ENCODE data around the gene ZACN. TPM values are rescaled to one million over a fixed set of nuclear protein-coding genes. Genes with fewer than 3 reads are reported as not detected.

The ZACN gene
- 0.18 to 0.50 TPM (median 0.40 TPM) in 5 replicates for total RNA-seq (2022; extraction: Qiagen RNA extraction; ENCODE audit: low read depth)

DNA sequence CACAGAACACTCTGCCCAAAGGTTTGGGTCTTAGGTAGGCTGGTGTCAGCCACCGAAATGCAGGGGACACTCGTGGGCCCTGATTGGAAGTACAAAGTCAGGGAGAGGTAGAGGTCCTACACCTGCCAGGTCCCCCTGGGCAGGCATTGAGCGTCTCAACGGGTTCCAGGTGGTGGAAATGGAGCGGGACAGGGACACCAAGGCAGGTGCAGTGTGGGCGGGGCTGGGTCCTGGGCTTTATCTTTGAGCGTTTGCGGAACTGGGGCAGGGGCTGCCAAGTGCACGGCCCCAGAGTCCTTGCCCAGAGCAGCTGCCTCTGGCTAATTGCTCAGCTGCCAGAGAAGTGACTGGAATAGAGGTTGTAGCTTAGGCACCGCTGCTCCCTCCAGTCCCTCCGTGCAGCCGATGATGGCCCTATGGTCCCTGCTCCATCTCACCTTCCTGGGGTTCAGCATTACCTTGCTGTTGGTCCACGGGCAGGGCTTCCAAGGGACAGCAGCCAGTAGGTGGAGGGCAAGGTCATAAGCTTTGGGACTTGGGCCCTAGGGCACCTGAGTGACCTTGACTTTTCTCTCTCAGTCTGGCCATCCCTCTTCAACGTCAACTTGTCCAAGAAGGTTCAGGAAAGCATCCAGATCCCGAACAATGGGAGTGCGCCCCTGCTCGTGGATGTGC lies at the start of gene ZACN:
Gene ZACN, plus strand, starts transcription at position 323 of the 675 bp plus-strand sequence. Its CDS starts 83 bp downstream, at position 406.

DNA sequence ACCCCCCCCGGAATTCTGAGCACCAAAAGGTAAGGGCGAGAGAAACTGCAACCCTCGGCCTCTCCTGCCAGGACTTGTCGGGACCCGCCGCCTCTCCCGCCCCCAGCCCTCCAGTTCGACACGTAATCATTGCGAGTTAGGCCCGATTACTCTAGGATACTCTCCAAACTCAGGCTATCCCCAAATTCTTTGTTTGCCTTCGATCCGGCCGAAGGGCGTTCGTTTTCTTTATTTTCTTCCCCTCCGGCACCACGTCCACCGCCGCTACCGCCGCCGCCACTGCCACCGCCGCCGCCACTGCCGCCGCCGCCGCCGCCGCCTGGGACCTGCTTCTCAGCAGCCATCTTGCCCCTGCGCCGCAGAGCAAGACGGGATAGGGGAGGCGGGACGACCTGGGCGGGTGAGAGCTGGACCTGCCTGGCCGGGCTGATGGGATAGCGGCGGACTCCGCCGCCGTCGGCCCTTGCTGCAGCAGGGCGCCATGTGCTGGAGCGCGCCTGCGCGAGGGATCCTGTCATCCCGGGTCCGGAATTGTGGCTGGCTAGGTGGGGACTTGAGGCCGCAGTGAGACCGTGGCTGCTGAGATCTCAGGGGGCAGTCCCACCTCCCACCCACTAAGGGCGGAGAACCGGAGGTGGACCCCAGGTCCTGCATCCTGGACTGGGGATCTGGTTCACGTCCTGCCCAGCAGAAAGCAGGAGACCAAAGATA lies 6.7 kb upstream of the ZACN start, which contains the start of gene SRP68:
Gene SRP68, minus strand, starts transcription at position 370 of the 711 bp plus-strand sequence. Its CDS starts 26 bp downstream, at position 344.

GRCh38 chr17:76074390-76075363 lies 4.3 kb upstream of the ZACN start, which contains the start of gene GALR2:
GALR2 (plus strand) TSS chr17:76074781; CDS start chr17:76074884, 103 bp downstream.

GRCh38 chr17:76103274-76104139 lies 24.5 kb downstream of the ZACN start, which contains the start of gene EXOC7:
EXOC7 (minus strand) TSS chr17:76103787; CDS start chr17:76103692, 95 bp downstream.

Other genes with a start within 250 kb of the ZACN start
- gene UNC13D, start 234.8 kb upstream of the ZACN start, total RNA-seq (2022; extraction: Qiagen RNA extraction; ENCODE audit: low read depth) = 3.3 to 7.1 TPM (median 6.1 TPM) in 5 replicates
- gene WBP2, start 223.8 kb upstream of the ZACN start, total RNA-seq (2022; extraction: Qiagen RNA extraction; ENCODE audit: low read depth) = 83.3 to 93.3 TPM (median 89.9 TPM) in 5 replicates
- 126 to 197 TPM (median 175 TPM) in 5 replicates for gene TRIM47, start 200.6 kb upstream of the ZACN start, total RNA-seq (2022; extraction: Qiagen RNA extraction; ENCODE audit: low read depth)
- 26.4 to 39.7 TPM (median 36.3 TPM) in 5 replicates for gene TRIM65, start 182.2 kb upstream of the ZACN start, total RNA-seq (2022; extraction: Qiagen RNA extraction; ENCODE audit: low read depth)
- gene MRPL38, start 174.3 kb upstream of the ZACN start, total RNA-seq (2022; extraction: Qiagen RNA extraction; ENCODE audit: low read depth) = 88.0 to 126 TPM (median 118 TPM) in 5 replicates
- 5.6 to 8.5 TPM (median 7.9 TPM) in 5 replicates for gene FBF1, start 138.1 kb upstream of the ZACN start, total RNA-seq (2022; extraction: Qiagen RNA extraction; ENCODE audit: low read depth)
- gene ACOX1, start 100.0 kb upstream of the ZACN start, total RNA-seq (2022; extraction: Qiagen RNA extraction; ENCODE audit: low read depth) = 13.0 to 19.0 TPM (median 16.8 TPM) in 5 replicates
- gene TEN1, start 99.9 kb upstream of the ZACN start, total RNA-seq (2022; extraction: Qiagen RNA extraction; ENCODE audit: low read depth) = 21.9 to 28.6 TPM (median 25.3 TPM) in 5 replicates
- gene CDK3, start 78.3 kb upstream of the ZACN start, total RNA-seq (2022; extraction: Qiagen RNA extraction; ENCODE audit: low read depth) = 3.9 to 5.6 TPM (median 4.8 TPM) in 5 replicates
- 15.6 to 19.5 TPM (median 17.9 TPM) in 5 replicates for gene EVPL, start 51.9 kb upstream of the ZACN start, total RNA-seq (2022; extraction: Qiagen RNA extraction; ENCODE audit: low read depth)
- gene SRP68, start 6.7 kb upstream of the ZACN start, total RNA-seq (2022; extraction: Qiagen RNA extraction; ENCODE audit: low read depth) = 74.9 to 86.3 TPM (median 82.9 TPM) in 5 replicates
- gene GALR2, start 4.4 kb upstream of the ZACN start, total RNA-seq (2022; extraction: Qiagen RNA extraction; ENCODE audit: low read depth) = 0.47 to 1.9 TPM (median 1.6 TPM) in 5 replicates
- 52.4 to 73.1 TPM (median 62.5 TPM) in 5 replicates for gene EXOC7, start 24.6 kb downstream of the ZACN start, total RNA-seq (2022; extraction: Qiagen RNA extraction; ENCODE audit: low read depth)
- gene FOXJ1, start 62.1 kb downstream of the ZACN start, total RNA-seq (2022; extraction: Qiagen RNA extraction; ENCODE audit: low read depth) = 0.34 to 0.76 TPM (median 0.55 TPM) in 5 replicates
- 7.0 to 11.5 TPM (median 9.4 TPM) in 5 replicates for gene RNF157, start 161.3 kb downstream of the ZACN start, total RNA-seq (2022; extraction: Qiagen RNA extraction; ENCODE audit: low read depth)
- gene UBALD2, start 186.2 kb downstream of the ZACN start, total RNA-seq (2022; extraction: Qiagen RNA extraction; ENCODE audit: low read depth) = 72.5 to 135 TPM (median 115 TPM) in 5 replicates
- 0.58 to 1.2 TPM (median 0.87 TPM) in 5 replicates for gene QRICH2, start 229.1 kb downstream of the ZACN start, total RNA-seq (2022; extraction: Qiagen RNA extraction; ENCODE audit: low read depth)

Data from A549 treated with GW870086 at 1 μM for 4 hours (cell line).